Caki2 (cell line): Measurements from ENCODE around the gene ZCWPW1. TPM values are rescaled to one million over a fixed set of nuclear protein-coding genes. Genes with fewer than 3 reads are reported as not detected.

ENCODE experiments used
- DNase-seq: peaks from one replicate; pipeline ENCODE4 v3.0.0-alpha.2; 2015; ENCODE audit warnings: low read depth
- in situ Hi-C: cut with HindIII; loops from 2 replicates; pipeline ENCODE4 v1.10.0; 2016; ENCODE audit warnings: low sequenced_read_pairs, low pct_unique_long_range_greater_than_20kb, mixed read lengths
- total RNA-seq: library from RNA; depleted of rRNA; stranded (reverse); fragments of >200 nt; shearing (Covaris generic); gene quantifications from 2 replicates; pipeline ENCODE4 v1.2.3, GENCODE V29; 2014; ENCODE audit warnings: low replicate concordance

The ZCWPW1 gene
- total RNA-seq, 1 experiment from 2014 or later = 5.9 TPM

DNA sequence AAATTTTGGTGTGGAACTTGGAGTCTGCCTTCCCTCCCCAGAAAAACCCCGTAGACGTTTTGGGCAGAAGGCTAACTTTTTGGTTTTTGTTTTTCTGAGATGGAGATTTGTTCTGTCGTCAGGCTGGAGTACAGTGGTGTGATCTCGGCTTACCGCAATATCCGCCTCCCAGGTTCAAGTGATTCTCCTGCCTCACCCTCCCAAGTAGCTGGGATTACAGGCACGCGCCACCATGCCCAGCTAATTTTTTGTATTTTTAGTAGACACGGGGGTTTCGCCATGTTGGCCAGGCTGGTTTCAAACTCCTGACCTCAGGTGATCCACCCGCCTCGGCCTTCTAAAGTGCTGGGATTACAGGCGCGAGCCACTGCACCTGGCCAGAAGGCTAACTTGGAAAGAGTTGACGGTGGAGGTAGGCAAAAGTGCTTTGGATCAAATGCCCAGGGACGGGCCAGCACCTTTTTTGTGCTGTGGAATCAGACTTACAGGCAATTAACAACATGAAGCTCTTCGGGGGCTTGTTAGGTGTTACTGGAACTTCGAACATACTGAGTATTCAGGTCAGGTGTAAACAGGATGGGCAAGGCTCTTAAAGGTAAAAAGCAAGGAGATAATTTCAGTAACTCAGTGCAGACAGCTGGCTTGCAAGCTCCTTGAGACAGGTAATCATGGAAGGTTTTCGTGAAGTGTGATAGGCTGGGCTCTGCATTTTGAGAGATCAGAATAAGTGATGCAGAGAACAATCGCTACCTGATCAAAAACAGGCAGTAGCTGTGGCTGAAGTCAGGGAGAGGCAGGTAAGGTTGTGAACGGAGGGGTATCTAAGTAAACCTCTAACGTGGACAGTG is 6.0 kb upstream of the ZCWPW1 start:
- in situ Hi-C loops = no loop called here
- no peak for DNase-seq

DNA sequence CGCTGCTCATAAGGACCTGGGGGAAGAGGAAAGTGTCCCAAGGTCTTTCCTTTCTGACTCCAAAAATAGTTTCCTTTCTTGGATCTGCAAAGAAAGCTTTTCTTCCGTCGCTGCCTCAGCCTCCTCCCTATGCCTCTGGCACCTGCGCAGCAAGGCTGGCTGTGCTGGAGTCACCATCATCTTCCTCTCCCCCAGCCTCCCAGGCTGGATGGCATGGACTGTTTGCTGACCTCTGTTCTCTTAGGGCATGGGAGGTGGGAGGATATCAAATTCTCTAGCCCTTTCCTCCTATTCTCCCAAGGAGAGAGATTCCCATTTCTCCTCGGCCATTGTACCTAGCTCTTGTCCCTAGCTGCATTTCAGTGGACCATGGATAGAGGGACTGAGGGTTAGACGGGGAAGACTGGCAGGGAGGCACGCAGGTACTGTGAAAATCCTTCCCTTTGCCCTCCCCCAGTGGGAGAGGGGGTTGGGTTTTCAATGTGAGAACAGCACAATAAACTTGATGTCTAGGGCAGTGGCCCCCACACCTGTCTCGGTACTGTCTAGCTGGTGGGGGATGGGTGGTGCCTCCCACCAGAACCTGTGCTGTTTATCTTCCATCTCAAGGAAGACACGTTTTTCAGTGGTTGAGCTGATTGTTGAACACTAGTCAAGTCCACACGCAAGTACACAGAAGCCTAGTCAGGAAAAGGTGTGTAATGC is 5.2 kb upstream of the ZCWPW1 start:
- no peak for DNase-seq
- in situ Hi-C loops = no loop called here

DNA sequence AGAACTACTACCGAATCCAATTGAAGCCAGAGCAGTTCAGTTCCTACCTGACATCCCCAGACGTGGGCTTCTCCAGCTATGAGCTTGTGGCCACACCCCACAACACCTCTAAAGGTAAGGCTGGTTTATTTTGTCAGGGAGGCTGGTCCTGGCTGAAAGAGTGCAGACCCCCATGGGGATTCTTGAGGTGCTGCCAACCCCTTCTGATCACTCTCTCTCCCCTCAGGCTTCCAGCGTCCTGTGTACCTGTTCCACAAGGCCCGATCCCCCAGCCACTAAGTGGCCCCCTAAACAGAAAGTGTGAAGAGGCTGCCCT is 4.7 kb upstream of the ZCWPW1 start:
- in situ Hi-C loops = no loop called here
- DNase-seq = no peak

DNA sequence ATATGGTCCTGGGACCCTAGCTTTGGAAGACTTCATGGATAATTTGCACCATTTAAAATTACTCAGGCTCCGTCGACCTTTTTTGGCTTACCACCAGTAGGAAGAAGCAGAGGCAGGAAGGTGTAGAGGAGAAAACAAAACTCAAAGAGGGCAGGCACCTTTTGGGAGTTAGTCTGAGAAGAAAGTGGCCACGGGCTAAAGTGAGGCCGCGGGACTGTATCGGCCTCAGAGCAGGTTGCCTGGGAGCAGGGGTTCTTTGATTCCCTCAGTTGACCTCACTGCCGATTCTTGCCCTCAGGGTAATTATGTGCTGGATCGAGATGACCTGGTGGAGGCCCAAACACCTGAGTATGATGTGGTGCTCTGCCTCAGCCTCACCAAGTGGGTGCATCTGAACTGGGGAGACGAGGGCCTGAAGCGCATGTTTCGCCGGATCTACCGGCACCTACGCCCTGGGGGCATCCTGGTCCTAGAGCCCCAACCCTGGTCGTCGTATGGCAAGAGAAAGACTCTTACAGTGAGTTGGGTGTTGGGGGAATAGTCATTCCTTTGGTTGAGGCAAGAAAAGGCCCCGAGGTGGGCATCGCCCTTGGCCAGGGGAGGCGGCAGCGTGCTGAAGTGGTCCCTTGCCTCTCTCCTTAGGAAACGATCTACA is 4.2 kb upstream of the ZCWPW1 start:
- no peak for DNase-seq
- in situ Hi-C loops = no loop called here

DNA sequence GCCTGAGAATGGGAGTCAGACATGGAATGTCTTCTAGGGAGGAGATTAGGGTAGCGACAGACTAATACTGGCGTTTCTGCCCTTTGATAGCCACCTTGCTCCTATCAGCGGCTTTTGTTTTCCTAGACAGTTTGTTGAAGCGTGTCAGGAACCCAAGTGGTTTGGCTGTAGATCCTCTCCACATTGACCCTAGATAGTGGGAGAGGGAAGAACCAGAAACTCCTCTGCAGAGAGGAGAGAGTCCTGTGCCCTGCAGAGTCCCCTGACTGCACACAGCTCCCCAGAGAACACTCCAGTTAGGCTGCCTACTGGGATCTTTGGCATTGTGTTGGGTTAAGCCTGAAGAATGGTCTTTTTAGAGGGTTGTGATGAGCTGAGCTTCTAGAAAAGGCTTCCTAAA is 3.5 kb upstream of the ZCWPW1 start:
- DNase-seq = no peak

DNA sequence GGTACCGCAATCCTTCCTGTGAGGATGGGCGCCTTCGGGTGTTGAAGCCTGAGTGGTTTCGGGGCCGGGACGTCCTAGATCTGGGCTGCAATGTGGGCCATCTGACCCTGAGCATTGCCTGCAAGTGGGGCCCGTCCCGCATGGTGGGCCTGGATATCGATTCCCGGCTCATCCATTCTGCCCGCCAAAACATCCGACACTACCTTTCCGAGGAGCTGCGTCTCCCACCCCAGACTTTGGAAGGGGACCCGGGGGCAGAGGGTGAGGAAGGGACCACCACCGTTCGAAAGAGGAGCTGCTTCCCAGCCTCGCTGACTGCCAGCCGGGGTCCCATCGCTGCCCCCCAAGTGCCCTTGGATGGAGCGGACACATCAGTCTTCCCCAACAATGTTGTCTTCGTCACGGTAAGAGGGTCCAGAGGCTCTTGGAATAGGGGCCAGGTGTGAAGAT is 2.8 kb upstream of the ZCWPW1 start:
- no peak for DNase-seq
- in situ Hi-C loops = no loop called here

More for the DNA sequence above, 3.5 kb upstream of the ZCWPW1 start:
- in situ Hi-C loops = no loop called here

DNA sequence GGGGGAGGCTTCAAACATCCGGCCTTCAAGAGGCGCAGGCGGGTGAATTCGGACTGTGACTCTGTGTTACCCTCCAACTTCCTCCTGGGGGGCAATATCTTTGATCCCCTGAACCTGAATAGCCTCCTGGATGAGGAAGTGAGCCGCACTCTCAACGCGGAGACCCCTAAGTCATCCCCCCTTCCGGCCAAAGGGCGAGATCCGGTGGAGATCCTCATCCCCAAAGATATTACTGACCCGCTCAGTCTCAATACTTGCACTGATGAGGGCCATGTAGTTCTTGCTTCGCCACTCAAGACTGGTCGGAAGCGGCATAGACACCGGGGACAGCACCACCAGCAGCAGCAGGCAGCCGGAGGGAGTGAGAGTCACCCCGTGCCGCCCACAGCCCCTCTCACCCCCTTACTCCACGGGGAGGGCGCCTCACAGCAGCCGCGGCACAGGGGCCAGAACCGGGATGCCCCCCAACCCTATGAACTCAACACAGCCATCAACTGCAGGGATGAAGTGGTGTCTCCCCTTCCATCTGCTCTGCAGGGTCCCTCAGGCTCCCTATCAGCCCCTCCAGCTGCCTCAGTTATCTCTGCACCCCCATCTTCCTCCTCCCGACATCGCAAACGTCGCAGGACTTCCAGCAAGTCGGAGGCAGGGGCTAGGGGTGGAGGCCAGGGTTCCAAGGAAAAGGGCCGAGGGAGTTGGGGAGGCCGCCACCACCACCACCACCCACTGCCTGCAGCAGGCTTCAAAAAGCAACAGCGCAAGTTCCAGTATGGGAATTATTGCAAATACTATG is 2.2 kb upstream of the ZCWPW1 start:
- in situ Hi-C loops = no loop called here

DNA sequence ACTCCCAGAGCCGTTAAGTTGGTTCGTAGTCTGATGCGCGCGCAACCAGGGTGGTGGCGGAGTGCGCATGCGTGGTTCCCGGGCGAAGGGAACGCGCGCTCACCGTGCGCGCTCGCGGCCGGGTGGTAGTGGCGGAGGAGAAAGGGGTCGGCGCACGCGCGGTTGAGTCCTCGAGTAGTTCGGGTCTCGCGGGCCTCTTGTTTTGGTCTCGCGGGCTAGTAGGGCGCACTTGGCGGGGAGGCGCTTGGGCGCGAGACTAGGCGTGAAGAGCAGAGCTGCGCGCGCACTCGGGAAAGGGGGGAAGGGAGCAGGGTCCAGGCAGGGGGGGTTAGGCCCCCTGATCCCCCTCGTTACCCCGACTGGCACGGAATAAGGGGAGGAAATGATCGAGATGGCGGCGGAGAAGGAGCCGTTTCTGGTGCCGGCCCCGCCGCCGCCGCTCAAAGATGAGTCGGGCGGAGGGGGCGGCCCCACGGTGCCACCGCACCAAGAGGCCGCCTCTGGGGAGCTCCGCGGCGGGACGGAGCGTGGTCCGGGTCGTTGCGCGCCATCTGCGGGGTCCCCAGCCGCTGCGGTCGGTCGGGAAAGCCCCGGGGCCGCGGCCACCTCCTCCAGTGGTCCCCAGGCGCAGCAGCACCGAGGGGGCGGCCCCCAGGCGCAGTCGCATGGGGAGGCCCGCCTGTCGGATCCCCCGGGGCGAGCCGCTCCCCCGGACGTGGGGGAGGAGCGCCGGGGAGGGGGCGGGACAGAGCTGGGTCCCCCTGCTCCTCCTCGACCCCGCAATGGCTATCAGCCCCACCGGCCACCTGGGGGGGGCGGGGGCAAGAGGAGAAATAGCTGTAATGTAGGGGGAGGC is 1.4 kb upstream of the ZCWPW1 start, which contains the start of gene MEPCE:
TSS of gene MEPCE (plus strand) at position 195 of the 856 bp plus-strand sequence. CDS start at position 383, 188 bp downstream.
- DNase-seq = peak; percentile 95
- in situ Hi-C loops = no loop called here

More for the DNA sequence above, 2.2 kb upstream of the ZCWPW1 start:
- no peak for DNase-seq

DNA sequence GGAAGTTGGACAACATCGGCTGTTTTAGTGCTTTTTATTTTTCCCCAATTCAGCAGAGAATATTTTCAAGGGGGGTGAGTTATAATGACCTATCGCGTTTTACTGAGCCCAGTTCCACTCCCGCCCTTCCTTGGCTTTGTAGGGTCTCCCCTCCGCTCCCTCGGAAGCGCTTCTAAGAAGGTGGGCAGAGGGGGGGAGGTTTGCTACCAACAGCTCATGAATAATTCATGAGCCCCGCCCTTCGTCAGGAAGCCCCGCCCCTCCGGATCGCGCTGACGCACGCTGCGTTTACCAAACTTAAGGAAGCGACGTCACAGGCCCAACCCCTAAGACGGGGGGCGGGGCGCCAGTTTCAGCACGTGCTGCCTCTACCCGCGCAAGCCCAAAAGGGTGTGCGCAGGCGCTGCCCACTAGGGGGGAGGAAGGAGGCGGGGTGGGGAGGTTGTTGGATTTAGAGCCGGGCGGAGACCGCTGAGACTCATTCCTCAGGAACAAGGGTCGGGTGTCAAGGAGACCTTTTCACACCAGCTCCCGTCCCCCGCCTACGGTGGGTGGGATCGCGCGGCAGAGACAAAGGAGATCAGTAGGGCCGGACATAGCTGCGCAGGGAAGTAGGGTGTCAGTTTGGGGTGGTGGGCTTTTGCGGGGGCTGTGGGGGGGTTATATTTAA is 599 bp upstream of the ZCWPW1 start:
- in situ Hi-C loops = no loop called here
- peak; percentile 99 for DNase-seq

DNA sequence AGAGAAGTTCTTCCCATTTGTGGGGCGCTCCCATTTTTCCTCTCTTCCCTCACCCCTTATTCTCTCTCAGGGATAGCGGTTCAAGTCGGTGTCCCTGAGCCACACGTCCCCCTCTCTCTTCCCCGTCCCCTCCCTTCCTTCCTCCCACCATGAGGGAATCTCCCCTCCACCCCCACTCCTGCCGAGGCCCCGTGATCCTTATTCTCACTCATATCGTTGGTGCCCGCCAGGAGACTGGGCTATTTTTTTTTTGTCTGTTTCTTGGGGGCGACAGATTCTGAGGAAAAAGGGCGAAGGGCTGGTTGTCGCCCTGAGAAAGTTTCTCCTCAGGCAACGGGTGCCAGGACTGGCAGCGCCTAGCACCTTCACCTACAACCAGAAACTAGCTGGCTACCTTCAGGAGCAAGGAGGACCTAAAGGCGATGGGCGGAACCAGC is 723 bp downstream of the ZCWPW1 start:
- no peak for DNase-seq
- in situ Hi-C loops = no loop called here

DNA sequence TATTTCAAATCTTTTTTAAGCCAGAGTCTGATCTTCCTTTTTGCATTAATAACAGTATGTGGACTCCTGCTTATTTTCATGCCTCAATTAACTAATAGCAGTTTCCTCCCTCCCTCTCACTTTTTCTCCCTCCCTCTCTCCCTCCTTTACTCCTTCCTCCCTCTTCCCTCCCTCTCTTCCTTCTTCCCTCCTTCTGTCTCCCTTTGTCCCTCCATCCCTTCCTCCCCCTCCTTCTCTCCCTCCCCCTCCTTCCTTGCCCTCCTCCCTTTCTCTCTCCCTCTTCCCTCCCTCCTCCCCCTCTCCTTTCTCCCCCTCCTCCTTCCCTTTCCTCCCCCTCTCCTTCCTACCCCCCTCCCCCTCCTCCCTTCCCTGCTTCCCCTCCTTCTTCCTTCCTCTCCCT is 2.0 kb downstream of the ZCWPW1 start:
- no peak for DNase-seq
- in situ Hi-C loops = no loop called here

DNA sequence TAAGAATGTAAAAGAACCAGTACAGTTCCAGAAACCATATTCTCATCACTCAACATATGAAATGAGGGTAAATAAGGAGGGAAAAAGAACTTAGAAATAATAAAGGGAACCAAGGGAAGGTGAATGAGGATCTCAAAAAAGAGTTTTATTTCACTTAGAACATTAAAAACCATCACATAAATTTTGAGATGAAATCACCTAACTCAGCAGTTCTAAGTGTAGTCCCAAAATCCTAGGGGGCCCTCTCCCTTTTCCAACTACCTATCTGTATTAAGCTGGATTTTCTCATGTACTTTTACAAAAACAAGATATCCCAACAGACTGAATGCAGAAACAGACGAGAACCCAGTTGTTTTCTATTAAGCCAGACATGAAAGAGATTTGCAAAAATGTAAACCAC is 3.2 kb downstream of the ZCWPW1 start:
- in situ Hi-C loops = no loop called here

DNA sequence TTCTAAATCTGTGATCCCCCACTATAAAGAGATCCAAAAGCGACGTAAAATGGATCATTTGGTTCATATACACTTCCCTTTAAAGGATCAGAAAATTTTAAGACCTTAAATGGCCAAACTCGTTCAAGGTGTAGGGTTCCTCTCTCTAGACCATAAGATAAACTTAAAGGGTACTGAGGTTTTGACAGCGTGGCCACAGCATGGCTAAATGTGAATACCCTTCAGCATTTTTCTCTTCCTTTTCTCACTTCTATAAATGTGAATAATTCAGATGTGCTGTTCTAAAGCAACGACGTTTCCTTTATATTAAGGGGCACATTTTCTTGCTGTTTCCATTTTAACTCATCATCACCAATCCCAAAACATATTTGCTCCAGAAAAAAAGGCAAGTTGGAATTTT is 5.2 kb downstream of the ZCWPW1 start:
- in situ Hi-C loops = no loop called here
- DNase-seq = no peak

More for the DNA sequence above, 3.2 kb downstream of the ZCWPW1 start:
- DNase-seq = no peak

DNA sequence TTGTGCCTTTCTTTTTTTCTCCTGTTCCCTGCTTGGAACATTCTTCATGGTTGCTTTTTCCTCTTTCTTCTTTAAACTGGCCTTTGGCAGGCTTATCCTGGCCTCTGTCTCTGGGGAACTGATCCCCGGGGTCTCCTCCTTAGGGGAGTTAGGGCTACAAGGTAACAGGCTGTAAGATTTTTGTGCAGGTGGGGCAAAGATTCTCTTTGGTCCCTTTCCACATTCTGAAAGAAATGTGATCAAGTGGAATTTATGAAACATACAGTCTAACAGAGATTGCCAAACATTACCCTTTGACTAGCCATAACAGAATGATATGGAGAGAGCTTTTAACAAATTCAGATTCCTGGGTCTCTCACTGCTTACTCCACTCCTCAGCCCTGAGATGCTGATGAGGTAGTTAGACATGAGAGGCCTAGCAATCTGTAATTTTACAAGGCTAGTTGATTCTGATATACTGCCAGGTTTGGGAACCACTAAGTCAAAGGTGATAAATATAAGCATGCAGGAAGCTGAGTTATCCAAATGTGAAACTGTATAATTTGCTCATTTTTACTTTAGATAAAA is 8.8 kb downstream of the ZCWPW1 start:
- in situ Hi-C loops = no loop called here
- DNase-seq = no peak

DNA sequence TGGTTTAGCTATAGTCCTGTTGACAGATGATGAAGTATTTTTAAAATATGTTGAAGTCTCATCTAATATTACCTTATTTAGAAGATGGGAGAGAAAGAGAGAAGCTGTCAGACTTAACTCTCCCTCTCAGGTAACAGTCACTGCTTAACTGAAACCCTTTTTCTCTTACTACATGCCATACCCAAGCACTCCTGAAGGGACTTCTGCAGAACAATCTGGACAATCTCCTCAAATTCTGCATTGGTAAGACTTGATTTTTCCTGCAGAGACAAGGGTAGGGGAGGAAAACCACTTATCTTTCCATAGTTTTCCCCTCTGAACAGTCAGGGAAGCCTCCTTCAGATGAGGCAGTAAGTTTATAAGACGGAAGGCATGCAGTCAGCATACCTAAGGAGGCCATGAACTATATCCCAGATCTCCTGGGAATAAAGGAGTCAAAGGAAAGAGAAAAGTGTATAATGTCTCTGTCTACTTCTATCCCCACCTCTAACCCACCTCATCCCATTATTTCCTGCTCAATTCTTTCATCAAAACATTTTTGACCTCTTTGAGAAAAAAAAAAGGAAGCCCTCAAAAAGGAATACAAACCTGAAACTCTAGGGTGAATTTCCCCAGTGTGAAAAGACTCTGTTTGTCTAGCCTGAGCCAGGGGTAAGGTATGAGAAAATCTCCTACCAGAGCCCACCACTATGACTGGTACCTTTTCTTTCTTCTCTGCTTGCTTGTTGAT is 9.4 kb downstream of the ZCWPW1 start:
- no peak for DNase-seq
- in situ Hi-C loops = no loop called here

DNA sequence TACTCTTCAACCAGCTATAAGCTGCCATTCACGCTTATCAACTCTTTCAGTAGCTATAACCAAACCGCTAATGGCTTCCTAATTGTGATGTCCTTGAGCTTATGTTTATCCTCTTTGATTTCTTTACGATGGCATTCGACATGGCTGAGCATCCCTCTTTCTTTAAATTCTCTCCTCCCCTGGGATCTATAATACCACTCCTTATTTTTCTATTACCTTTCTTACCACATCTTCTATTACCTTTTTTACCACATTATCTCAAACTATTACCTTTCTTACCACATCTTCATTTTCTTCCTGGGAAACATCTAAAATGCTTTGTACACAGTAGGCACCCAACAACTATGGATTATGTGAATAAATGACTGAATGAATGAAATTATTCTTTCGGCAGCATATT is 13.1 kb downstream of the ZCWPW1 start:
- in situ Hi-C loops = no loop called here

More for the DNA sequence above, 13.1 kb downstream of the ZCWPW1 start:
- no peak for DNase-seq
